HepG2 (cell line): Measurements from ENCODE around the gene NSMF. TPM values are rescaled to one million over a fixed set of nuclear protein-coding genes. Genes with fewer than 3 reads are reported as not detected.

Experiments
- DZIP1 ChIP-seq: sonication (generic); formaldehyde crosslinking; IDR thresholded peaks from 2 replicates; pipeline ENCODE4 v1.5.0; 2020; ENCODE audit warnings: mild to moderate bottlenecking, missing genetic modification reagents
- ETS1 ChIP-seq: sonication (generic); formaldehyde crosslinking; IDR thresholded peaks from 2 replicates; pipeline ENCODE4 v1.4.0; 2020; ENCODE audit warnings: missing genetic modification reagents
- FIP1L1 ChIP-seq: fragments of 200-400 bp; formaldehyde crosslinking; IDR thresholded peaks from 2 replicates; pipeline ENCODE4 v1.6.1; 2018; ENCODE audit warnings: low read depth, mild to moderate bottlenecking, low read length, moderate library complexity, borderline replicate concordance; ENCODE audit not compliant: insufficient read depth
- GTF3A ChIP-seq: sonication (generic); formaldehyde crosslinking; conservative IDR thresholded peaks from 2 replicates; pipeline ENCODE4 v1.4.0; 2020; ENCODE audit warnings: mild to moderate bottlenecking, missing genetic modification reagents
- NAIF1 ChIP-seq: sonication (generic); formaldehyde crosslinking; IDR thresholded peaks from 2 replicates; pipeline ENCODE4 v1.5.0; 2020; ENCODE audit warnings: mild to moderate bottlenecking, missing genetic modification reagents, borderline replicate concordance
- POLR2A ChIP-seq, 2 experiments: IDR thresholded peaks; 2 replicates each; pipeline ENCODE4 v1.6.1; 2011; ENCODE audit warnings: low read depth in 2 of 2, low read length in 2 of 2, mild to moderate bottlenecking in 1 of 2, moderate library complexity in 1 of 2; ENCODE audit not compliant: insufficient read depth in 1 of 2
- RXRA ChIP-seq: sonication (generic); formaldehyde crosslinking; IDR thresholded peaks from 2 replicates; pipeline ENCODE4 v1.5.1; 2020; ENCODE audit warnings: missing genetic modification reagents
- RXRB ChIP-seq: IDR thresholded peaks from 2 replicates; pipeline ENCODE4 v1.6.1; 2016; ENCODE audit warnings: borderline replicate concordance, missing genetic modification reagents, missing compliant biosample characterization
- STAG1 ChIP-seq: sonication (generic); formaldehyde crosslinking; IDR thresholded peaks from 2 replicates; pipeline ENCODE4 v1.4.0; 2020; ENCODE audit warnings: missing genetic modification reagents
- U2AF2 ChIP-seq: fragments of 200-400 bp; formaldehyde crosslinking; IDR thresholded peaks from 2 replicates; pipeline ENCODE4 v1.6.1; 2017; ENCODE audit warnings: low read depth, mild to moderate bottlenecking, low read length
- YEATS4 ChIP-seq: sonication (generic); formaldehyde crosslinking; IDR thresholded peaks from 2 replicates; pipeline ENCODE4 v1.4.0; 2020; ENCODE audit warnings: missing genetic modification reagents, borderline replicate concordance
- ZBTB34 ChIP-seq: sonication (generic); formaldehyde crosslinking; IDR thresholded peaks from 2 replicates; pipeline ENCODE4 v1.8.0; 2022; ENCODE audit warnings: mild to moderate bottlenecking, missing genetic modification reagents
- ZNF142 ChIP-seq: sonication (generic); formaldehyde crosslinking; IDR thresholded peaks from 2 replicates; pipeline ENCODE4 v1.4.0; 2020; ENCODE audit warnings: missing genetic modification reagents
- ZNF224 ChIP-seq: sonication (generic); formaldehyde crosslinking; IDR thresholded peaks from 2 replicates; pipeline ENCODE4 v1.5.0; 2020; ENCODE audit warnings: mild to moderate bottlenecking, missing genetic modification reagents
- ZNF576 ChIP-seq: sonication (generic); formaldehyde crosslinking; IDR thresholded peaks from 2 replicates; pipeline ENCODE4 v1.4.0; 2020; ENCODE audit warnings: mild to moderate bottlenecking, missing genetic modification reagents
- ZNF607 ChIP-seq: sonication (generic); formaldehyde crosslinking; IDR thresholded peaks from 2 replicates; pipeline ENCODE4 v1.5.1; 2020; ENCODE audit warnings: missing genetic modification reagents, mild to moderate bottlenecking, borderline replicate concordance
- ZNF766 ChIP-seq: sonication (generic); formaldehyde crosslinking; IDR thresholded peaks from 2 replicates; pipeline ENCODE4 v1.5.0; 2020; ENCODE audit warnings: missing genetic modification reagents, borderline replicate concordance
- polyA plus RNA-seq, 8 experiments: library from polyadenylated mRNA; depleted of rRNA in 3 of 8; stranded (reverse) in 7 of 8; unstranded in 1 of 8; fragments of >200 nt; fragmentation: Illumina TruSeq in 4 of 8; extraction: Trizol in 4 of 8; gene quantifications; 2 replicates each; pipeline versions ENCODE4 v1.2.1 to v1.2.3, GENCODE V29; 2011 to 2016; ENCODE audit warnings: low read depth in 4 of 8, missing spikeins in 1 of 8, mixed read lengths in 1 of 8; ENCODE audit not compliant: insufficient read depth in 1 of 8
- total RNA-seq, 5 experiments: library from RNA; depleted of rRNA; stranded (reverse); fragments of >200 nt; fragmentation: Illumina TruSeq; extraction: Trizol; gene quantifications; 2 replicates each; pipeline ENCODE4 v1.2.3, GENCODE V29; 2016; ENCODE audit warnings: low read depth in 1 of 5

Gene NSMF
- total and polyA plus RNA-seq, 2 of the 13 experiments (the other 11 are each of a cell fraction or from before 2014, with no cell fraction given): 44.3 to 183 TPM

GRCh38 chr9:137445275-137445807 lies 13.8 kb downstream of the NSMF start (continued):
- no peak for TF ChIP-seq RXRB (CRISPR knock-in tag)
- no peak for TF ChIP-seq U2AF2
- TF ChIP-seq ZNF576: no peak
- no peak for TF ChIP-seq NAIF1 (CRISPR knock-in tag)
- TF ChIP-seq FIP1L1: no peak
- TF ChIP-seq DZIP1: peak; percentile 36; the same call in 1 of the 2 replicates
- TF ChIP-seq RXRA (CRISPR knock-in tag): peak; percentile 26; the same call in 1 of the 2 replicates
- TF ChIP-seq ZNF607 (CRISPR knock-in tag): 0 out of 2 replicates have a peak, but pooled peaks have one; percentile 56
- TF ChIP-seq YEATS4 (CRISPR knock-in tag): no peak
- TF ChIP-seq ETS1 (CRISPR knock-in tag): no peak
- TF ChIP-seq STAG1 (CRISPR knock-in tag): peak; percentile 62
- no peak for TF ChIP-seq ZBTB34
- TF ChIP-seq POLR2A (IDR thresholded peaks at IDR 0.05; ENCODE audit: insufficient read depth in 1 of 2, low read depth in 2 of 2, low read length in 2 of 2): peak in 1 of 2 experiments; percentile 39; a peak in 1 of 4 replicates
- no peak for TF ChIP-seq ZNF766 (CRISPR knock-in tag)
- no peak for TF ChIP-seq ZNF224 (CRISPR knock-in tag)
- no peak for TF ChIP-seq GTF3A (CRISPR knock-in tag)
- no peak for TF ChIP-seq ZNF142 (CRISPR knock-in tag)
